GM19324 (cell line): ENCODE results near the gene PDE11A.

Source experiments
- ATAC-seq: cut with Tn5 transposase; IDR thresholded peaks from one replicate; pipeline ENCODE4 v1.9.1; 2021; ENCODE audit warnings: mild to moderate bottlenecking, moderate library complexity; ENCODE audit not compliant: unreplicated experiment, low FRiP score

Gene PDE11A

DNA sequence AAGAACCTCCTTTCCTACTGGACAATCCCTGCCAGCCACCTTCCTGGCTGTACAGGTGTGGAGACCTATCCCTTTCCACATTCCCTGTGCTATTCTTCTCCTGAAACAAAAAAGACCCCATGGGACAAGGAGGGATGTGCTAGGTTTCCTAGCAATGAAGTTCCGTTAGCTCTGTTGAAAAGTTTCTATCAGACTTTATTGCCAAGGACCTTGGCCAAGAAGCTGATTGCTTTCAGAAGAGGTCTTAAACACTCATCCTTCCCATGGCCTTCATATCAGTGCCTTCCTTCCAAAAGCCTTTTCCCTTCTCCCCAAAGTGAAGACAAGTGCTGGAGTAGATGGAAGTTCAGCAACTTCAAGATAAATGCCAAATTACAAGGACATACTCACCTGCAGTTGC, 485.2 kb downstream of the PDE11A start:
- no peak for ATAC-seq

DNA sequence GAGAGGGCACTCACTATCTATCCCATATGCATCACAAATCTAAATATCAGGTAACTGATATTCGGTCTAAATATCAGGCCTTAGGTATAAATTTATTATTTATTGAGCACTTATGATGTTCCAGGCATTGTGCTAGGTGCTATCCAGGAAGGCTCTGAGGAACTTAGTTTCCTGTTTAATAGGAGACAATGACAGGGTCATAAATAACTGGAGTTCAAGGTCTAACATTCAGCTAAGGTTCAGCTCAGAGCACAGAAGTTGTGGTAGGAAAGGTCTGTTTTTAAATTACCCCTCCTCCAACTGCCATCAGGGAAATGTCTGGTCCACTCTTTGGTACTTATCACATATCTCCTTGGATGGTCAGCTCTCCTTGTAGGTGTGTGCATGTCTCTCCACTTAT, 486.4 kb downstream of the PDE11A start:
- ATAC-seq = no peak

DNA sequence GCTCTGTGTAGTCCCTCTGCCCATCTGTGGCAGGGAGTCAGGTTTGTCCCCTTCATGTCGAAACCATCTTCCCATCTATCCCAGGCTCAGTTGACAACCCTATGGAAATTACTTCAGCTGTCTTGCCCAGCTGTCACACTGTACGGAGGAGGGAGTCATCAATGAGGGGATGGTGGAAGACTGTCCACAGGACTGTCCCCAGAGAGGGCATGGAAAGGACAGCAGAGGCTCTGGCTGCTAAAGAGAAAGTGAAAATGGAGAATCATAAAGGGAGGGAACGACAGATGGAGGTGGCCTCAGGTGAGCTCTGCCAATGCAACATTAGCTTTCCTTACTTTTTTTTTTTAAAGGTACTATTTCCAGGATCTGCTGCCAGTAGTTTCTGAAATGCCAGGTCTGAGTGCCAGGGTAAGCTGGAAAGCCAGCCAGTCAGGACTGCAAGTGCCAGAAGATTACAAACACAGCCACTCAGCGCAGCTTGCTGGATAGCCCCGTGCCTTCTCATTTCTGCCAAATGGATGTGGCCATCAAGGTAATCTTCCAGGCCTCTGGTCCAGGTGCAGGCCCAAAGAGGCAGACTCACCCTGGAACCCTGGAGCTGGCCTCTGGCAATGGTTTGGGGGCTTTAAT, 487.2 kb downstream of the PDE11A start:
- ATAC-seq = no peak

DNA sequence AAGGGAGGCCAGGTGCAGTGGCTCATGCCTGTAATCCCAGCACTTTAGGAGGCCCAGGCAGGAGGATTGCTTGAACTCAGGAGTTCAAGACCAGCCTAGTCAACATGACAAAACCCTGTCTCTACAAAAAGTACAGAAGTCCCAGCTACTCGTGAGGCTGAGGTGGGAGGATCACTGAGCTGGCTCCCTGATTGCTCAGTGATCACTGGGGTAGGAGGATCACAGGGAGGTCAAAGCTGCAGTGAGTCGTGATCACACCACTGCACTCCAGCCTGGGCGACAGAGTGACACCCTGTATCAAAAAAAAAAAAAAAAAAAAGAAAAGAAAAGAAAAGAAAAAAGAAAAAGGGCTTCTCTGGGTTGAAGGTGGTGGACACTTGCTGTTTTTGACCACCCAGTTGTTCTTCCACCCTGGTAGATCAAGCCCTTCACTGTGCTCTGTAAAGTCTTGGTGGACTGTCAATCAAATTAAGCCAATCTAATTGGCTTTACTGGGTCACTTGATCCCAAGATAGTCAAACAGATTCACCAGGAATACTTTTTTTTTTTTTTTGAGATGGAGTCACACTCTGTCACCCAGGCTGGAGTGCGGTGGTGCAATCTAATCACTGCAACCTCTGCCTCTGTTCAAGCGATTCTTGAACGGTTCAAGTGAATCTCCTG, 488.4 kb downstream of the PDE11A start:
- no peak for ATAC-seq

DNA sequence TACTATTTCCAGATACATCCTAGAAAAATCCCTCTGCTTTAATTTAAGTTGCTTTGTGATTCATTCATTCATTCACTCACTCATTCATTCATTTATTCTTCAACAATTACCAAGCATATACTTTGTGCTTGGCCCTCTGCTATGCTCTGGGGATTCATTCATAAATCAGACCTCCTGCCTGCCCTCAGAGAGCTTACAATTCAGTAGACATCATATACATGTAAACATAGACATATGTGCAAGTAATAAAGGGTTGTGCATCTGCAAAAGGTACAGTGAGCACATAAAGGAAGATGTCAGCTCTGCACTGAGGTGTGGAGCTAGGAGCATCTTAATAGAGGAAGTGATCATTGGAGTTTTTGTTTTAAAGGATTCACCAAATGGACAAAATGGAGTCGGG, 490.6 kb downstream of the PDE11A start:
- no peak for ATAC-seq

DNA sequence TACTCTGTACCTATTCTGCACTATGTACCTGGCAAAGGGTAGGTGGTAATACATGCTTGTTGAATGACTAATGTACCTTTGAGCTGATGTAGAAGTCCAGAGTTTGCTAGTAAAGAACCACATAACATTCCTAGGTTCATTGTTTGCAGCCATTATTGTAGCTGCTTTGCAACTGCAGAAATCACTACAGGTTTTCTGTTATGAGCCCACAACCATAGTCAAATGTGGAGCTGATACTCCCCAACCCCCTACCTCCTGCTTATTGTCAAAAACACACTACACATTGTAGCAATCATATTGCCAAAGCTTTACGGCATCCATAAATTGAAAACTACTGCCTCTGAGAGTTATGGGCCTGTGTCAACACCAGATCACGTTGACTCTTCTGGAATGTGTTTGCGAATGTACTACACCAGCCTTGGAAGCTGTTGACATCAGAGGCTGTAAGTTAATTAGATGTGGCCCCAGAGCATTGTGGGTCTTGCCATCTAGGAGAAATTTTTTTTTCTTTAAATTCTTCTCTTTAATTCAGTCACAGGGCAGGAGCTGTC, 493.0 kb downstream of the PDE11A start:
- ATAC-seq = no peak

DNA sequence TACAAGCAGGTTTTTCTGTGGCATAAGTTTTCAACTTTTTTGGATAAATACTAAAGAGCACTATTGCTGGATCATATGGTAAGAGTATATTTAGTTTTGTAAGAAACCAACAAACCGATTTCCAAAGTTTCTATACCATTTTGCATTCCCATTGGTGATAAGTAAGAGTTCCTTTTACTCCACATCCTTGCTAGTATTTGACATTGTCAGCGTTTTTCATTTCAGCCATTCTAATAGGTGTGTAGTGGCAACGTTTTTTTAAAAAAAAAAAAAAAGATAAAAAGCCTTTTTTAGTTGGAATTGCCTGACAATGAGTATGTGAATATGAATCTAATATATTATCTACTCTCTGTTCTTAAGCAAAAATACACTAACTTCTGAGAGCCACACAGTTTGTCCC, 494.1 kb downstream of the PDE11A start:
- ATAC-seq = no peak

DNA sequence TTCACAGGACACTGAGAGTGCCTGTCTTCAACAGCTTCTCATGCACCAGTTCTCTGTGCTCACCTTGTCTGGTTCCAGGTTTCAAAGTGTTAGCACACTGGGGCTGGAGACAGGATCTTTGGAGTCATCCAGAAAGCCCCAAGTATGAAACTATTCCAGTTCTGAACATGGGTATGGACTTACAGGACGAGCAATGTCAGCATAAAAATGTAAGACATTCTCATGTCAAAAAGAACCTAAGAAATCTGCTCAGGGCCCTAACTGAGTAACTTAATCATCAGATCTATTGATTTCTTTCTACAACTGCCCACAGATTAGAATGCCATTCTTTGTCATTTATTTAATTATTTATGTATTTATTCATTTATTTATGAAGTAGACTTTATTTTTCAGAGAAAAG, 495.5 kb downstream of the PDE11A start:
- ATAC-seq = no peak

DNA sequence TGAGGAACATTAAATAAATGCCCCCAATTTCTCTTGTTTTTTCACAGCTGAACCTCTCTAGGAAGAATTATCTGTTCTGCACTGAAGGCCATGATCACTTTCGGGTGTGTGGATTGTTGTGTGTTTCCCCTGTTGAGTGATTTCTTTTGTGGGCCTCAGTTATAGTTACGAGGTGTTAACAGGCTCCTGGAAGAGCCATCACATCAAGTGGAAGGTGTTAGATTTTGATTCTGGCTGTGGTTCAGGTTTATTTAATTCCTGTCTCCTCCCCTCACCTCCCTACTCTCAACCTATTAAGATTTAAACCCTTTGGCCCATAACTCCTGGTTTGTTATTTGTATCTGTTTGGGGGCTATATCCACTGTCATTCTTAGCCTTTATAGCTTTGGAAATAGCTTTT, 497.2 kb downstream of the PDE11A start:
- ATAC-seq = no peak

DNA sequence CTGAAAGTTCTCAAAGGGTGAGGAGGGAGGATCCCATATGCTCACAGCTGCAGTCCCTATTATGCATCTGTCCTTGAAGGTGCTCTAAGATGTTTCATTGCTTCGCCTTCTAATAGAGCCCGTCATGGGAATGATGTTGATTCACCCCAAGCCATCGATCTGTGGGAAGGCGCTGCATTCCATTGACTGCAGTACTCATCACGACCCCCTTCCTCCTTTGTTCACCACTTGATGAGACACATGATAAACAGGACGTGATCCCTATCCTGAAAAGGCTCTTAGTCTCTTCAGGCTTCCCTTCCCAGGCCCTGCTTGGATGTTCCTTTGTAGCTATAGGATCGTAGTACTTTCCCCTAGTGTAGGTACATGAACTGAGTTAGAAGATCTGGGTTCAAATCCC, 498.2 kb downstream of the PDE11A start:
- ATAC-seq = no peak
